ENCODE data around the gene SETBP1.

GRCh38 chr18:44850001-44850400, 169.3 kb downstream of the SETBP1 start:
- no peak for TF ChIP-seq YY1 (IDR thresholded peaks at IDR 0.05; ENCODE audit: insufficient read depth, insufficient read length)
- no peak for TF ChIP-seq ZNF274 (IDR thresholded peaks at IDR 0.05; ENCODE audit: low read depth, low read length)
- TF ChIP-seq SUZ12 (IDR thresholded peaks at IDR 0.05; ENCODE audit: extremely low read depth, insufficient read depth, insufficient read length): no peak
